Testis (tissue), 2 donors: ENCODE measurements around the gene BIN2.

ENCODE experiments used
- CTCF ChIP-seq, 3 experiments: fragments of 450-650 bp in 2 of 3; fragments of 200-600 bp in 1 of 3; sonication (generic) in 1 of 3; IDR thresholded peaks; one replicate each; pipeline ENCODE4 v1.5.1; 2016 to 2019; ENCODE audit warnings: antibody characterized with exemption in 3 of 3, mild to moderate bottlenecking in 2 of 3, moderate library complexity in 1 of 3
- POLR2A ChIP-seq: fragments of 450-650 bp; IDR thresholded peaks from one replicate; pipeline ENCODE4 v1.6.1; 2017; ENCODE audit warnings: antibody characterized with exemption, mild to moderate bottlenecking, moderate library complexity

DNA sequence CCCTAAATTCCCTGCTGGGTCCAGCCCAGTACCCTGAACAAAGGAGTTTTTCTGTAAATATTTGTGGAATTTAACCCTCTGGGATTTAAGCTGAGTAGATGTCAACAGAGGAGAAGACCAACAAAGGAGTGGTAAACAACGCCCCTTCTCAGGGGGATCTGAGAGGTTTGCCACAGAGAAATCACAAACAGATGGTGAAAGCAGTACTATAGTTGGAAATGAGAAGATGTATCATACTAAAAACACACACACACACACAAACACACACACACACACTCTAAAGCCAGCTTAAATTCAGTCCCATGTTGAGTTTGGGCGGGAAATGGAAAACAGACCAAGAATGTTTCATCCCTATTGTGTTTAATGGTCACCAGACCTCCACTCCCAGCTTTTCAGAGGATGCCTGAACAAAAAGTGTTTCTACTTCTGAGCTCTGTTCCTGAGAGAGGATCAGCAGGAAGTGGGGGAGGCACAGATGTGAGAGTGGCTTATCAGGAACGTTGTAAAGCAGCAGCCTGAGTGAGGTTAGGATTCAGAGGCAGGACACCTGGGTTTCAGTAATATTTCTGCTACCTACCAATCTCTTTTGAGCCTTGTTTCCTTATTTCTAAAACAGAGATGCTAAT, 3.2 kb downstream of the BIN2 start:
- TF ChIP-seq POLR2A (no peak), CTCF (IDR thresholded peaks at IDR 0.05) (no peak)
